Measurements from ENCODE around the gene UBN1. TPM values are rescaled to one million over a fixed set of nuclear protein-coding genes. Genes with fewer than 3 reads are reported as not detected.

Gene UBN1
- total RNA-seq, 2 experiments from 2014 or later = 45.7 to 45.8 TPM

GRCh38 chr16:4909825-4910224 lies 62.5 kb downstream of the UBN1 start:
- no peak for TF ChIP-seq CTCF (IDR thresholded peaks at IDR 0.05)
- no peak overlapping the region for H3K4me3 ChIP-seq (ENCODE audit: low read length)
- H3K36me3 Mint-ChIP-seq (ENCODE audit: low read depth) = no peaks in the 10 kb centered on the region
- H3K9me3 ChIP-seq (ENCODE audit: control insufficient read depth in 1 of 2, insufficient read depth in 1 of 2, low read length in 2 of 2) = no peaks in the 10 kb centered on the region
- intact Hi-C loops (cut with DNase I, micrococcal nuclease) = no loop called here
- no peak for DNase-seq
- no peak overlapping the region for H3K27ac Mint-ChIP-seq
- ChIA-PET POLR2A (no interaction called here), CTCF (no interaction called here)
- H3K4me1 Mint-ChIP-seq (ENCODE audit: low read depth) = no peaks in the 10 kb centered on the region
- H3K36me3 ChIP-seq (ENCODE audit: insufficient read depth, low read length) = no peaks in the 10 kb centered on the region
- H3K27me3 Mint-ChIP-seq = no peaks in the 10 kb centered on the region
- H3K27me3 ChIP-seq (ENCODE audit: control insufficient read depth in 1 of 2, insufficient read depth in 2 of 2, low read length in 2 of 2) = no peaks in the 10 kb centered on the region
- H3K4me3 Mint-ChIP-seq = no peak overlapping the region
- H3K27ac ChIP-seq (ENCODE audit: low read depth in 1 of 2, low read length in 2 of 2) = no peak overlapping the region
- ATAC-seq (ENCODE audit: poor library complexity) = no peak
- no peaks in the 10 kb centered on the region for H3K9me3 Mint-ChIP-seq
- no peaks in the 10 kb centered on the region for H3K4me1 ChIP-seq (ENCODE audit: insufficient read depth, low read length)

- Mint-ChIP-seq H3K4me1 (ENCODE audit: low read depth) (no peaks in the 10 kb centered on the region), H3K9me3 (no peaks in the 10 kb centered on the region), H3K27ac (no peak overlapping the region), H3K27me3 (no peaks in the 10 kb centered on the region), H3K36me3 (ENCODE audit: low read depth) (no peaks in the 10 kb centered on the region), H3K4me3 (no peak overlapping the region)
- no peaks in the 10 kb centered on the region for H3K9me3 ChIP-seq (ENCODE audit: control insufficient read depth in 1 of 2, insufficient read depth in 1 of 2, low read length in 2 of 2)
- H3K27ac ChIP-seq (ENCODE audit: low read depth in 1 of 2, low read length in 2 of 2) = no peak overlapping the region
- intact Hi-C loops (cut with DNase I, micrococcal nuclease) = no loop called here
- no peak for ATAC-seq (ENCODE audit: poor library complexity)
- no peak for TF ChIP-seq CTCF (IDR thresholded peaks at IDR 0.05)
- H3K27me3 ChIP-seq (ENCODE audit: control insufficient read depth in 1 of 2, insufficient read depth in 2 of 2, low read length in 2 of 2) = no peaks in the 10 kb centered on the region
- no peak overlapping the region for H3K4me3 ChIP-seq (ENCODE audit: low read length)
- CTCF ChIA-PET = no interaction called here
- no peak for DNase-seq
- H3K36me3 ChIP-seq (ENCODE audit: insufficient read depth, low read length) = no peaks in the 10 kb centered on the region
- POLR2A ChIA-PET = no interaction called here
- no peaks in the 10 kb centered on the region for H3K4me1 ChIP-seq (ENCODE audit: insufficient read depth, low read length)
Observed at GRCh38 chr16:4910828-4911227, 63.5 kb downstream of the UBN1 start.

- TF ChIP-seq CTCF (IDR thresholded peaks at IDR 0.05) = no peak
- ChIA-PET CTCF (no interaction called here), POLR2A (no interaction called here)
- no peak overlapping the region for H3K27ac ChIP-seq (ENCODE audit: low read depth in 1 of 2, low read length in 2 of 2)
- H3K27me3 ChIP-seq (ENCODE audit: control insufficient read depth in 1 of 2, insufficient read depth in 2 of 2, low read length in 2 of 2) = no peaks in the 10 kb centered on the region
- Mint-ChIP-seq H3K27me3 (no peaks in the 10 kb centered on the region), H3K9me3 (no peaks in the 10 kb centered on the region), H3K27ac (no peak overlapping the region), H3K4me3 (no peak overlapping the region), H3K4me1 (ENCODE audit: low read depth) (no peaks in the 10 kb centered on the region), H3K36me3 (ENCODE audit: low read depth) (no peaks in the 10 kb centered on the region)
- no peaks in the 10 kb centered on the region for H3K4me1 ChIP-seq (ENCODE audit: insufficient read depth, low read length)
- H3K9me3 ChIP-seq (ENCODE audit: control insufficient read depth in 1 of 2, insufficient read depth in 1 of 2, low read length in 2 of 2) = no peaks in the 10 kb centered on the region
- DNase-seq = no peak
- intact Hi-C loops (cut with DNase I, micrococcal nuclease) = no loop called here
- no peak for ATAC-seq (ENCODE audit: poor library complexity)
- no peaks in the 10 kb centered on the region for H3K36me3 ChIP-seq (ENCODE audit: insufficient read depth, low read length)
- H3K4me3 ChIP-seq (ENCODE audit: low read length) = no peak overlapping the region
Observed at GRCh38 chr16:4911970-4912386, 64.7 kb downstream of the UBN1 start.

All from CD4-positive, alpha-beta T cell (primary cell).